Measurements from ENCODE around the gene CD300LG. TPM values are rescaled to one million over a fixed set of nuclear protein-coding genes. Genes with fewer than 3 reads are reported as not detected.

The CD300LG gene
- polyA plus RNA-seq, 10 donors: 1.1 to 4.2 (median 2.8) TPM

- no peak for DNase-seq
Observed at GRCh38 chr17:43823350-43824084, 23.5 kb upstream of the CD300LG start.

DNA sequence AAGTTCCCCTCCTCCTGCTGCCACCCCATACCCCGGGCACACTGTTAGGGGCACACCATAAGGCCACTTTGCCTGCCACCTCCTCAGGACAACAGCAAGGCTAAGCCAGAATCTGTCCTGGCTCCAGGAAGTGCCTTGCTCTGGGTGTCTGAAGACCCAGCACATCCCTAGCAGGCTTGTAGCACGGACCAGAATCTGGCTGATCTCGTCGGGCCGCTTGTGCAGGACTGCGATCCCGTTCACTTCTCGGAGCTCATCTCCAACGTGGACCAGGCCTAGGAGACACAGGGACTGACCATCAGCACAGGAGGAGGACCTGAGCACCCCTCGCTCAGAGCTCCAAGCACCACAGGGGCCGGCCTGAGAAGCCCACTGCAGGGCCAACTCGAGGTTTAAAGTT, 21.4 kb upstream of the CD300LG start:
- no peak for DNase-seq

DNA sequence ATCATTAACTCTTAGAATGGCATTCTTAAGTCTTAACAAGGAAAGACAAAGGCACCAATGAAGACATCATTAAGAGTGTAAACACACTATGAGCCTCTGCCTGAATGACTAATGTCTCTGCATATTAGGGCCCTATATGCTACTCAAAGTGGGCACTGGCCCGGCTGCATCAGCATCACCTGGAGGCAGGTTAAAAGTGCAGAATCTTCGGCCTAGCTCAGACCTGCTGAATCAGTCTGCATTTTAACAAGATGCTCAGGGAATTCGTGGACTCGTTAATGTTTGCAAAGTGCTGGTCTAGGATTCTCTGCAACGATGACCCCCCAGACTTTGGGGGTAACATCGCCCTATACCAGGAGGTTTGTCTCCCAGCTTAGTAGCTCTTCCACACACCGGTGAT, 20.8 kb upstream of the CD300LG start:
- no peak for DNase-seq

DNA sequence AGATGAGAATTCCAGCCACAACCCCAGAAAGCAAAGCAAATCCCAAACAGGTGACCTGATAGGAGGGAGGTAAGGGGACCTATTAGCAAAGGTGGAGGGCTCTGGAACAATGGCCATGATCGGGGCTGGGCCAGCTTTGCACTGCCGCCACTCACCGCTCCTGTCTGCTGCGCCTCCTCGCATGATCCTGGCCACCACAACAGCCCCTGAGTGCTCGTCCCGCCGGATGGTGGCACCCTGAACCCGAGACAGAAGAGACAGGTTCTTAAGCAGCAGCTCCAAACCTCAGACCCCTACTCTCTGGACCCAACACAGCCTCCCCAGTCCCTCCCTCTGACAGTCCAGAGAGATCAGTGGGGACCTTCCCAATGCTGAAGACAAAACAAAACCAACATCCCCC, 19.4 kb upstream of the CD300LG start:
- no peak for DNase-seq

DNA sequence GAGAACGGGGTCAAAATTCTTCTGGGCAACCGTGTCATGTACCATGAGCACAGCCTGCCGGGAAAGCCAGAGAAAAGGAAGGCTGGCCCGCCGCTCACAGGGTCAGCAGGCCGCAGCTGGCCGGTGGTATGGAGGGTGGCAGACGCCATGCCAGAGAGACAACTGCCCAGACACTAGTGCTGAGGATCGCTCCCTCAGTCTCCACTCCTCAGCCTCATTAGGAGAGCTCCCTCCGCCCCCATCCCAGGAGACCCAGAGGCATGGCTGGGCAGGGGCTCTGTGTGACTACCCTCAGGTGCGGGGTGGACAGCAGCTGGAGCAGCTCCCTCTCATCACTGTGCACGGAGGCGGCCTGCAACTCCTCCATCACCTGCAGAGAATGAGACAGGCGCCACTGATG, 17.2 kb upstream of the CD300LG start:
- DNase-seq: no peak

GRCh38 chr17:43830510-43831140, 16.4 kb upstream of the CD300LG start:
- DNase-seq: no peak

- no peak for DNase-seq
Observed at GRCh38 chr17:43831633-43832032, 15.3 kb upstream of the CD300LG start.

DNA sequence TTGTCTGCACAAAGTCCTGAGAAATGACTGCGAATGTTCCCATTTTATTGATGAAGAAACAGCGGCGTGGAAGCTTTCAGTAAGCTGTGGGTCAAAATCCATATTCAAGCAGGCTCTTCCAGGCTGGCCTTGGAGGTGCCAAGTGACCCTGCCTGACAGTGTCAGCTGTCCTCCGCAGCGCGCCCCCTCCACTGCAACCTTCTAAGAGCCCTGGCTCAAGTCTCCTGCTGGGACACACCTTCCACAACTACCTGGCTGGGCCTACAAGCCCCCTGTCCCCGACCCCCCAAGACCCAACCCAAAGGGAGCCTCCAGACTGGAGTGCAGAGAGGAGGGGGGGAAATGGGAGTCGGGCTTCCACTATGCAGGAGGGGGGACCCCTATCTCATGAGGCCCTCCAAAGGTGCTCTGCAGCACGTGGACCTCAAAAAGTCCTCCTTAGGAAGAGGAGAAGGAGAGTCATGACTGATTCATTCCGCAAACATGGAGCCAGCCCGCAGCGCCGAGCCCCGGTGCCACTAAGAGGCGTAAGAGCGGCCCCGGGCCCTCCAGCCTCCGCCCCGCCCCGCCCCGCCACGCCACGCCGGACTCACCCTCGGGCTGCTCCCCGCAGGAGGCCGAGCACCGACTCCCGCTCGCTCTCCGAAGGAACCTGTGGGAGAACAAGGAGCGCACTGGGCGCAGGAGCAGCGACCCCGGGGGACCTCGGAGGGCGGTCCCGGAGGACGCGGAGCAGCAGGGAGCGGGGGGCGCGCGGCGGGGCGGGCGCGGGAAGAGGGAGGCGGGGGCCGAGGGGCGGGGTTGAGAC, 14.6 kb upstream of the CD300LG start:
- DNase-seq: peak; percentile 22 to 73 (median 23)

GRCh38 chr17:43832976-43833829, 13.8 kb upstream of the CD300LG start, which contains the start of gene MPP3:
Gene MPP3, minus strand, starts transcription at chr17:43833146. Its CDS starts 1,240 bp downstream, at chr17:43831906.
- DNase-seq: peak; percentile 57 to 92 (median 75)

- peak; percentile 36 to 53 (median 51) for DNase-seq
Observed at GRCh38 chr17:43834106-43834505, 12.9 kb upstream of the CD300LG start.

DNA sequence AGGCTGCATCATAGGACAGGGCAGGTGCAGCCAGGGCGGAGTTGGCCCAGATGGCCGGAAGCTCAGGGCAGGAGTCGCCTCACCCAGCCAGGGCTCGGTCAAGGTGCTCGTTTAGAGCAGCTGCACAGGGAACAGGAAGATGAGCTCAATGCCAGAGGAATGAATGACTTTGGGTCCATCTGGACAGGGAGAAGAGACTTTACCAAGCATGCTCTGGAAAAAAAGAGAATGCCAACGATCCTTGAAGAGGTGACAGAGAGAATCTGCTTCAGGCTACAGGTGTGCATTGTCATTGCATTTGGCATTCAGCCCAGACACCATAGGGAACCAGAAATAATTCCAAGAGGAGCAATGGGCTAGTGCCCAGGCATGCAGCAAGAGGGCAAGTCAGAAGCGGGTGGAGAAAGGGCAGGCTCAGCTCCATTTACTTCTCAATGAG, 7.3 kb upstream of the CD300LG start:
- DNase-seq: no peak

GRCh38 chr17:43840814-43841213, 6.2 kb upstream of the CD300LG start:
- no peak for DNase-seq

GRCh38 chr17:43841282-43841681, 5.7 kb upstream of the CD300LG start:
- no peak for DNase-seq

GRCh38 chr17:43842091-43842974, 4.6 kb upstream of the CD300LG start:
- DNase-seq: peak in 2 of 3 donors; percentile 57 to 74

GRCh38 chr17:43842975-43843325, 4.0 kb upstream of the CD300LG start:
- DNase-seq: no peak

DNA sequence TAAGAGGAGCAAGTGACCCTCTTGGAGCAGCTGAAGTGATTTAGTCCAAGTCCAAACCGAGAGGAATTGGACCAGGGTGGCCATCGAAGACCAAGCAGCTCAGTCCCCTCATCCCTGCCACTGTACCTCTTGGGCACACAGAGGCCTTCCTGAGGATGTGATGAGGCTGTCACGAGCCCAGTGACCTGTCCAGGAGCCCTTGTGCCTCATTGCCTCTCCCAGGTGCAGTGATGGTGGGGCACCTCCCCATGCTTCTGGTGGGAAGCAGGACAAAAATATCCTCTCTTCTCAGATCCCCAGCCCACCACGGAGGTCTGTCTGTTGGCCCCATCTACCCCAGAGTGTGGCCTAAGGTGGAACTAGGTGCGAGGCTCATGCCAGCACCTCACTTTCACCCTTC, 2.7 kb upstream of the CD300LG start:
- no peak for DNase-seq

- DNase-seq: no peak
Observed at GRCh38 chr17:43845766-43846165, 1.2 kb upstream of the CD300LG start.

- peak; percentile 41 to 84 (median 77) for DNase-seq
Observed at GRCh38 chr17:43846221-43846712, 709 bp upstream of the CD300LG start.

DNA sequence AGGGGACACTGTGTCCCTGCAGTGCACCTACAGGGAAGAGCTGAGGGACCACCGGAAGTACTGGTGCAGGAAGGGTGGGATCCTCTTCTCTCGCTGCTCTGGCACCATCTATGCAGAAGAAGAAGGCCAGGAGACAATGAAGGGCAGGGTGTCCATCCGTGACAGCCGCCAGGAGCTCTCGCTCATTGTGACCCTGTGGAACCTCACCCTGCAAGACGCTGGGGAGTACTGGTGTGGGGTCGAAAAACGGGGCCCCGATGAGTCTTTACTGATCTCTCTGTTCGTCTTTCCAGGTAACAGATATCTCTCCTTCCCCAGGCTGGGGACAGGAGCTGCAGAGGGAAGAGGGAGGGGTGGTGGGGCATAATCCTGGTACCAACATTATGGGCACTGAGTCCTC, 1.6 kb downstream of the CD300LG start:
- DNase-seq: no peak

DNA sequence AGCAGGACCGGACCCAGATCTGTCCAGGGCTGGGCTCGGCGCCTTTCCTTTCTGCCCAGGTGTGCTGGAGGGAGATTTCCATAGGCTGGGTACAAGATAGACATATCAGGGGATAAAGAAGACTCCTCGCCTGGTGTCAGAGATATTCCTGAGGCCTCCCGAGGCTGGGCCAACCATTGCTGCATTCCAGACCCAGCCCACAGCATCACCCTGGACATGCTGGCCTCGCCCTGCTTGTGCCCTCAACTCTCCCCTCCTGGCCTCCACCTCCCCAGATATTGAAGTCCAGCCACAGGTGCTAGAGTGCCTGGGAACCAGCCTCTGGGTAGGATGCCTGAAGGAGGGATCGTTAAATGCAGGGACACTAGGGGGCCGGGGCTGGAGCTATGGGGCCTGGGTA, 2.1 kb downstream of the CD300LG start:
- DNase-seq: no peak

All from muscle of back (tissue), 11 donors.